ENCODE results near the gene PRKCE. TPM values are rescaled to one million over a fixed set of nuclear protein-coding genes. Genes with fewer than 3 reads are reported as not detected.

The PRKCE gene
- total RNA-seq, 1 experiment from 2014 or later = 14.0 TPM

DNA sequence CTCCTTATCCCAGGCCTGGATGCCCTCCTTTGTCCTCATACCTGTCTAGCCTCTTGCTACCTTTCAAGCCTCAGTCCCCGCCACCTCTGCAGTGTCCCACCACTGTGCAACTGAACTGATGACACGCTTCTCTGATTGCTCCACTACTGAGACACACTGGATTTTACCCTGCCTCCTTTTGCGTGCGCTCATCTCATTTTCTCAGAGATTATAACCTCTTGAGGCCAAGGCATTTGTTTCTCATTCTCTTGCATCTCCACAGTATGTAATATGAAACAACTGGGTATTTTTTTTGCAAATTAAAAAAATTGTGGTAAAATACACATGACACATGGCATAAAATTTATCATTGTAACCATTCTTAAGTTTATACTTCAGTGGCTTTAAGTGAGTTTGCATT, 95.4 kb downstream of the PRKCE start:
- intact Hi-C loops (cut with micrococcal nuclease; ENCODE audit: unreplicated experiment) = no loop called here
- no peak for DNase-seq (ENCODE audit: low read depth, low spot score)
- BruUV-seq (replicated peaks) = no TSS peak
- H3K27me3 ChIP-seq (ENCODE audit: control insufficient read depth, insufficient read depth, low read length) = no peaks in the 10 kb centered on the region
- no peaks in the 10 kb centered on the region for H3K4me1 ChIP-seq (ENCODE audit: control insufficient read depth, insufficient read depth, low read length)
- ATAC-seq = no peak
- no peak overlapping the region for H3K27ac ChIP-seq (ENCODE audit: low read length)
- H3K36me3 ChIP-seq (ENCODE audit: control insufficient read depth, insufficient read depth, low read length) = no peaks in the 10 kb centered on the region
- TF ChIP-seq TCF7L2 (IDR thresholded peaks at IDR 0.05; ENCODE audit: low read depth, low read length) (no peak), POLR2AphosphoS5 (IDR thresholded peaks at IDR 0.05; ENCODE audit: low read depth, low read length) (no peak), SIN3A (IDR thresholded peaks at IDR 0.05; ENCODE audit: borderline replicate concordance, insufficient read depth, low read depth, low read length) (no peak)
- TF ChIP-seq, protein P1, sequence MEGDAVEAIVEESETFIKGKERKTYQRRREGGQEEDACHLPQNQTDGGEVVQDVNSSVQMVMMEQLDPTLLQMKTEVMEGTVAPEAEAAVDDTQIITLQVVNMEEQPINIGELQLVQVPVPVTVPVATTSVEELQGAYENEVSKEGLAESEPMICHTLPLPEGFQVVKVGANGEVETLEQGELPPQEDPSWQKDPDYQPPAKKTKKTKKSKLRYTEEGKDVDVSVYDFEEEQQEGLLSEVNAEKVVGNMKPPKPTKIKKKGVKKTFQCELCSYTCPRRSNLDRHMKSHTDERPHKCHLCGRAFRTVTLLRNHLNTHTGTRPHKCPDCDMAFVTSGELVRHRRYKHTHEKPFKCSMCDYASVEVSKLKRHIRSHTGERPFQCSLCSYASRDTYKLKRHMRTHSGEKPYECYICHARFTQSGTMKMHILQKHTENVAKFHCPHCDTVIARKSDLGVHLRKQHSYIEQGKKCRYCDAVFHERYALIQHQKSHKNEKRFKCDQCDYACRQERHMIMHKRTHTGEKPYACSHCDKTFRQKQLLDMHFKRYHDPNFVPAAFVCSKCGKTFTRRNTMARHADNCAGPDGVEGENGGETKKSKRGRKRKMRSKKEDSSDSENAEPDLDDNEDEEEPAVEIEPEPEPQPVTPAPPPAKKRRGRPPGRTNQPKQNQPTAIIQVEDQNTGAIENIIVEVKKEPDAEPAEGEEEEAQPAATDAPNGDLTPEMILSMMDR (IDR thresholded peaks at IDR 0.05) = no peak
- TF ChIP-seq, protein P2, sequence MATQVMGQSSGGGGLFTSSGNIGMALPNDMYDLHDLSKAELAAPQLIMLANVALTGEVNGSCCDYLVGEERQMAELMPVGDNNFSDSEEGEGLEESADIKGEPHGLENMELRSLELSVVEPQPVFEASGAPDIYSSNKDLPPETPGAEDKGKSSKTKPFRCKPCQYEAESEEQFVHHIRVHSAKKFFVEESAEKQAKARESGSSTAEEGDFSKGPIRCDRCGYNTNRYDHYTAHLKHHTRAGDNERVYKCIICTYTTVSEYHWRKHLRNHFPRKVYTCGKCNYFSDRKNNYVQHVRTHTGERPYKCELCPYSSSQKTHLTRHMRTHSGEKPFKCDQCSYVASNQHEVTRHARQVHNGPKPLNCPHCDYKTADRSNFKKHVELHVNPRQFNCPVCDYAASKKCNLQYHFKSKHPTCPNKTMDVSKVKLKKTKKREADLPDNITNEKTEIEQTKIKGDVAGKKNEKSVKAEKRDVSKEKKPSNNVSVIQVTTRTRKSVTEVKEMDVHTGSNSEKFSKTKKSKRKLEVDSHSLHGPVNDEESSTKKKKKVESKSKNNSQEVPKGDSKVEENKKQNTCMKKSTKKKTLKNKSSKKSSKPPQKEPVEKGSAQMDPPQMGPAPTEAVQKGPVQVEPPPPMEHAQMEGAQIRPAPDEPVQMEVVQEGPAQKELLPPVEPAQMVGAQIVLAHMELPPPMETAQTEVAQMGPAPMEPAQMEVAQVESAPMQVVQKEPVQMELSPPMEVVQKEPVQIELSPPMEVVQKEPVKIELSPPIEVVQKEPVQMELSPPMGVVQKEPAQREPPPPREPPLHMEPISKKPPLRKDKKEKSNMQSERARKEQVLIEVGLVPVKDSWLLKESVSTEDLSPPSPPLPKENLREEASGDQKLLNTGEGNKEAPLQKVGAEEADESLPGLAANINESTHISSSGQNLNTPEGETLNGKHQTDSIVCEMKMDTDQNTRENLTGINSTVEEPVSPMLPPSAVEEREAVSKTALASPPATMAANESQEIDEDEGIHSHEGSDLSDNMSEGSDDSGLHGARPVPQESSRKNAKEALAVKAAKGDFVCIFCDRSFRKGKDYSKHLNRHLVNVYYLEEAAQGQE (IDR thresholded peaks at IDR 0.05; ENCODE audit: insufficient read depth in 1 of 2, low read depth in 2 of 2, low read length in 1 of 2) = no peak
- H3K9me3 ChIP-seq (ENCODE audit: control insufficient read depth, insufficient read depth, low read depth, low read length) = no peaks in the 10 kb centered on the region
- ChIA-PET CTCF (no interaction called here), POLR2A (no interaction called here)
- no peak overlapping the region for H3K4me3 ChIP-seq (ENCODE audit: low read depth in 2 of 2, low read length in 2 of 2)
- in situ Hi-C loops (cut with HindIII; ENCODE audit: low pct_unique_long_range_greater_than_20kb, low sequenced_read_pairs) = no loop called here

DNA sequence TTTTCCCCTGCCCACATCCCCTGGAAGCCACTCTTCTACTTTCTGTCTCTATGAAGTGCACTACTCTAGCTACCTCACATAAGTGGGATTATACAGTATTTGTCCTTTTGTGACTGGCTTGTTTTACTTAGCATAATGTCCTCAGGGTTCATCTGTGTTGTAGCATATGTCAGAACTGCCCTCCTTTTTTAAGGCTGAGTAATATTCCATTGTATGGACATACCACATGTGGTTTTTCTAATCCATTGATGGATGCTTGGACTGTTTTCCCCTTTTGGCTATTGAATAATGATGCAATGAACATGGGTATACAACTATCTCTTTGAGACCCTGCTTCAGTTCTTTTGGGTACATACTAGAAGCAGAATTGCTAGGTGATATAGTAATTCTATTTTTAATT, 95.9 kb downstream of the PRKCE start:
- ATAC-seq (no peak), DNase-seq (ENCODE audit: low read depth, low spot score) (no peak)
- H3K4me1 ChIP-seq (ENCODE audit: control insufficient read depth, insufficient read depth, low read length) = no peaks in the 10 kb centered on the region
- BruUV-seq (replicated peaks) = no TSS peak
- TF ChIP-seq POLR2AphosphoS5 (IDR thresholded peaks at IDR 0.05; ENCODE audit: low read depth, low read length) (no peak), TCF7L2 (IDR thresholded peaks at IDR 0.05; ENCODE audit: low read depth, low read length) (no peak), SIN3A (IDR thresholded peaks at IDR 0.05; ENCODE audit: borderline replicate concordance, insufficient read depth, low read depth, low read length) (no peak)
- TF ChIP-seq, protein P2 (IDR thresholded peaks at IDR 0.05; ENCODE audit: insufficient read depth in 1 of 2, low read depth in 2 of 2, low read length in 1 of 2) = no peak
- TF ChIP-seq, protein P1 (IDR thresholded peaks at IDR 0.05) = no peak
- no peak overlapping the region for H3K4me3 ChIP-seq (ENCODE audit: low read depth in 2 of 2, low read length in 2 of 2)
- no peak overlapping the region for H3K27ac ChIP-seq (ENCODE audit: low read length)
- intact Hi-C loops (cut with micrococcal nuclease; ENCODE audit: unreplicated experiment) (no loop called here), in situ Hi-C loops (cut with HindIII; ENCODE audit: low pct_unique_long_range_greater_than_20kb, low sequenced_read_pairs) (no loop called here)
- H3K9me3 ChIP-seq (ENCODE audit: control insufficient read depth, insufficient read depth, low read depth, low read length) = no peaks in the 10 kb centered on the region
- CTCF ChIA-PET = no interaction called here
- H3K36me3 ChIP-seq (ENCODE audit: control insufficient read depth, insufficient read depth, low read length) = no peaks in the 10 kb centered on the region
- no peaks in the 10 kb centered on the region for H3K27me3 ChIP-seq (ENCODE audit: control insufficient read depth, insufficient read depth, low read length)
- POLR2A ChIA-PET = no interaction called here
